ENCODE results near the gene MAP4K1.

MAP4K1 gene

DNA sequence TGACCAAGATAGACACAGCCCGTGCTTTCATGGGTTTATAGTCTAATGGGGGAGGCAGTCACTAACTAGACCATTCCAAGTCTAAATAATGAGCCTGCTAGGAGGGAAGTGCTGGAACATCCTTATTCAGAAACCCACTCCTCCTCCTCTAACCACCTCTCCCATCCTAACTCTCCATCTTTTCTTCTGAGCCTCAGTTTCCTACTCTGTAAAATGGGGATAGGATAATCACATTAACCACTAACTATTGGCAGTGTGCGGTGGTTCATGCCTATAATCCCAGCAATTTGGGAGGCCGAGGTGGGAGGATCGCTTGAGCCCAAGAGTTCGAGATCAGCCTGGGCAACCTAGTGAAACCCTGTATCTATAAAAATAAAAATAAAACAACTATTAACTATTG lies 68.7 kb downstream of the MAP4K1 start:
- no peaks in the 10 kb centered on the region for H3K27me3 ChIP-seq (ENCODE audit: insufficient read depth, low read length)
- no peak overlapping the region for H3K27ac ChIP-seq (ENCODE audit: low read length)
- no peaks in the 10 kb centered on the region for H3K9me3 ChIP-seq (ENCODE audit: insufficient read depth, low read depth, low read length)
- peaks cover 19% of the 10 kb centered on the region for H3K36me3 ChIP-seq (ENCODE audit: insufficient read depth, low read depth, low read length)
- H3K9ac ChIP-seq (ENCODE audit: low read depth, low read length) = no peak overlapping the region
- no peak overlapping the region for H3K4me3 ChIP-seq (ENCODE audit: low read length)
- no peaks in the 10 kb centered on the region for H3K4me1 ChIP-seq (ENCODE audit: insufficient read depth, low read length)

DNA sequence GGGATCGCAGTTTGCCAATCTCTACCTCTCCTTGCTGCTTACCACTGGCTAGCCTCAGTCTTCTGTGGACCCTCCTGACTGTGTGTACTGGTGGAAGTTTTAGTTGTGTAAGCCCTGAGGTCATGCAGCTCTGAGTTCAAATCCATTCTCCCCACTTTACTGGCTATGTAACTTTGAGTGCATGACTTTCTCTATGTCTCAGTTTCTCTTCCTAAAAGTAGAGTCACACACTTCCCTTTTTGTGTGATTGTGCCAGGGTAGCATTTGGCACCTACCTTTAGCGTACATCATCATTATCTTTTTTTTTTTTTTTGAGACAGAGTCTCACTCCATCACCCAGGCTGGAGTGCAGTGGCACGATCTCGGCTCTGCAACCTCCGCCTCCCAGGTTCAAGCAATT lies 70.3 kb downstream of the MAP4K1 start:
- Histone ChIP-seq H3K27ac (ENCODE audit: low read length) (no peak overlapping the region), H3K36me3 (ENCODE audit: insufficient read depth, low read depth, low read length) (peaks cover 8% of the 10 kb centered on the region), H3K9me3 (ENCODE audit: insufficient read depth, low read depth, low read length) (no peaks in the 10 kb centered on the region), H3K27me3 (ENCODE audit: insufficient read depth, low read length) (no peaks in the 10 kb centered on the region), H3K4me1 (ENCODE audit: insufficient read depth, low read length) (no peaks in the 10 kb centered on the region), H3K4me3 (ENCODE audit: low read length) (no peak overlapping the region), H3K9ac (ENCODE audit: low read depth, low read length) (no peak overlapping the region)

DNA sequence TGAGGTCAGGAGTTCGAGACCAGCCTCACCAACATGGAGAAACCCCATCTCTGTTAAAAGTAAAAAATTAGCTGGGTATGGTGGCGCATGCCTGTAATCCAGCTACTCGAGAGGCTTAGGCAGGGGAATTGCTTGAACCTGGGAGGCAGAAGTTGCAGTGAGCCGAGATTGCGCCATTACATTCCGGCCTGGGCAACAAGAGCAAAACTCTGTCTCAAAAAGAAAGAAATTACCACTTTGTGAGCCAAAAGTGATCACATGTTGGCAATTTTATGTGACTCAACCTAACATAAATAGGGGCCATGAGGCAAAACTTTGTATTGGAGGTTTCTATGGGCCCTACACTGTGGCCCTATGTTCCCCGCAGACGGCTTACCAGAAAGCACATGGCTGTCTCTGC lies 72.2 kb downstream of the MAP4K1 start:
- Histone ChIP-seq H3K27ac (ENCODE audit: low read length) (no peak overlapping the region), H3K9ac (ENCODE audit: low read depth, low read length) (no peak overlapping the region), H3K4me1 (ENCODE audit: insufficient read depth, low read length) (no peaks in the 10 kb centered on the region), H3K9me3 (ENCODE audit: insufficient read depth, low read depth, low read length) (no peaks in the 10 kb centered on the region), H3K4me3 (ENCODE audit: low read length) (no peak overlapping the region), H3K36me3 (ENCODE audit: insufficient read depth, low read depth, low read length) (peaks cover 7% of the 10 kb centered on the region), H3K27me3 (ENCODE audit: insufficient read depth, low read length) (no peaks in the 10 kb centered on the region)

DNA sequence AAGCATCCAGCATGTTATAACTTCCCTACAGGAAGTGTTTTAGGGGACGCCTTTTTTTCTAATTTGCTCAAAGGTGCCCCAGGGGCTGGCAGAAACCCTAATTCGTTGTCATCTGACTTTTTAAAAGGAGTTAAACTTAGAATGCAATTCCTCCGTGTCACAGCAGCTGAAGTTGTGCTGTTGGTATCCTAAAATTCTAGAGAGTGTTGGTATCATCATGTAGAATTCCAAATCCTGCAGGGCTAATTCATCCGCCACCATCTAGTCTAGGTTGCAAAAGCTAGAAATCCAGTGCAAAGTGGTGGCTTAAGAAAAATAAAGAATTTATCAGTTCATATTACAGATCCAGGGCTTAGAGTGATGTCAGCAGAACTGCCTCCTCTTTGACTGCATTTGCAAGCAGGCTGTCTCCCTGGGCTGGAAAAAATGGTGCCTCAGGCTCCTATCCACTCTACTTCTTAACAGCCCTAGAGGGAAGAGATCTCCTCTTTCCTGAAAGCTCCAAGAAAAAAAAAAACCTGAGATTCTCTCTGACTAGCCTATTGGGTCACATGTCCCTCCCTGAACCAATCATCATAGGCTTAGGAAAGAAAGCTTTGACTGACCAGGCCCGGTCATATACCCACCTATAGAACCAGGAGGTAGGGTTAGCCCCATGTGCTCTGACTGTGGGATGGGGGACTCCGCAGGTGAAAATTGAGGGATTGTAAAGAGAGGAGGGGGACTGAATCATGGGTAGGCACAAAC lies 73.0 kb downstream of the MAP4K1 start:
- H3K27me3 ChIP-seq (ENCODE audit: insufficient read depth, low read length) = no peaks in the 10 kb centered on the region
- H3K27ac ChIP-seq (ENCODE audit: low read length) = no peak overlapping the region
- H3K9me3 ChIP-seq (ENCODE audit: insufficient read depth, low read depth, low read length) = no peaks in the 10 kb centered on the region
- no peak overlapping the region for H3K9ac ChIP-seq (ENCODE audit: low read depth, low read length)
- H3K36me3 ChIP-seq (ENCODE audit: insufficient read depth, low read depth, low read length) = peaks cover 7% of the 10 kb centered on the region
- no peak overlapping the region for H3K4me3 ChIP-seq (ENCODE audit: low read length)
- H3K4me1 ChIP-seq (ENCODE audit: insufficient read depth, low read length) = no peaks in the 10 kb centered on the region

DNA sequence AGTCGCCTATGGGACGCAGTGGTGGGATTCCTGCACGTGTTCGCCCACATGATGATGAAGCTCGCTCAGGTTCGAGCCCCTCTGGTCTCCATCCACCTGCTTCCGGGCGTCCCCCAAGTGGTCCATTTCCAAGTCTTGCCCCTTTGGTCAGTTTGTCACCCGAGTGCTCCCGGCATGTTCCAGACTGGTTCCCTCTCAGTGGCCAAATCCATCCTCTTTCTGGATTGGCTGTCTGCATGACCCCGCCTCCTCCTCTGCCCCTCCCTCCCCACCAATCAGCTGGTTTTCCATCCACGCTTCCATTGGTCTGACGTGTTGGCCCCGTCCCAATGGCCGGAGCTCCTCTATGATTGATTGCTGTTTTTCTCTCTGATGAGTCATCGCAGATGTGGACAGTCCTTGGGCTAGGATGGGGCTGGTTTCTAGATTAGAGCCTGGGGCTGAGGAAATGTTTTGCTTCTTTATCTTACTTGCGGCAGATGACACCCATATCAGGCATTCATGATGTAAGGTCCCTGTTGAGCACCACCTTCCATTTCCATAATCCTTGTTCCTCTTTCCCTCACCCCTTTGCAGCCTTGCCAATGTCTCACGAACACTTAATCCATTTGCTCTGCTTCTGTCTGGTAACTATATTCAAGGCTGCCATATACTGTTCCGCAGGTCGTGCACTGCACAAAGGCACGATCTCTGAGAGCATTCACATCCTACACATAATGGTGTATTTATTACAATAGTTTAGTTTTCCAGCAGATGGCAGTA lies 73.8 kb downstream of the MAP4K1 start:
- Histone ChIP-seq H3K4me3 (ENCODE audit: low read length) (no peak overlapping the region), H3K27ac (ENCODE audit: low read length) (no peak overlapping the region), H3K36me3 (ENCODE audit: insufficient read depth, low read depth, low read length) (peaks cover 6% of the 10 kb centered on the region), H3K27me3 (ENCODE audit: insufficient read depth, low read length) (no peaks in the 10 kb centered on the region), H3K9me3 (ENCODE audit: insufficient read depth, low read depth, low read length) (no peaks in the 10 kb centered on the region), H3K4me1 (ENCODE audit: insufficient read depth, low read length) (no peaks in the 10 kb centered on the region), H3K9ac (ENCODE audit: low read depth, low read length) (no peak overlapping the region)

DNA sequence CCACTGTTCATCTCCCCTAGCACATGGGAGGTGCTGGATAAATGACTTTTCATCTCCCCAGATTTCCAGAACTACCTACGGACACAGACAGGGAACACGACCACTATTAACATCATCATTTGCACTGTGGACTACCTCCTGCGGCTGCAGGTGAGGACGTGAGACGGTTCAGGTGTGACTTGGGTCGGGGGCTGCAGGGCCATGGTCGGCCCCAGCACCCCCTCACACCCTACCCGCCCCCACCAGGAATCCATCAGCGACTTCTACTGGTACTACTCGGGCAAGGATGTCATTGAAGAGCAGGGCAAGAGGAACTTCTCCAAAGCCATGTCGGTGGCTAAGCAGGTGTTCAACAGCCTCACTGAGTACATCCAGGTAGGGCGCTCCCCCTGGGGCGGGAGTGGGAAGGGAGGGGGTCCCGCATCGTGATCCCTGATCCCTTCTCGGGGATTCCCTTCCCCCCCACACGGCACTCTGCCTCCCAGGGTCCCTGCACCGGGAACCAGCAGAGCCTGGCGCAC lies 74.4 kb downstream of the MAP4K1 start:
- no peaks in the 10 kb centered on the region for H3K4me1 ChIP-seq (ENCODE audit: insufficient read depth, low read length)
- no peaks in the 10 kb centered on the region for H3K27me3 ChIP-seq (ENCODE audit: insufficient read depth, low read length)
- no peak overlapping the region for H3K9ac ChIP-seq (ENCODE audit: low read depth, low read length)
- no peaks in the 10 kb centered on the region for H3K9me3 ChIP-seq (ENCODE audit: insufficient read depth, low read depth, low read length)
- no peak overlapping the region for H3K27ac ChIP-seq (ENCODE audit: low read length)
- no peak overlapping the region for H3K4me3 ChIP-seq (ENCODE audit: low read length)
- H3K36me3 ChIP-seq (ENCODE audit: insufficient read depth, low read depth, low read length) = peaks cover 8% of the 10 kb centered on the region; the same call in 1 of the 2 replicates

DNA sequence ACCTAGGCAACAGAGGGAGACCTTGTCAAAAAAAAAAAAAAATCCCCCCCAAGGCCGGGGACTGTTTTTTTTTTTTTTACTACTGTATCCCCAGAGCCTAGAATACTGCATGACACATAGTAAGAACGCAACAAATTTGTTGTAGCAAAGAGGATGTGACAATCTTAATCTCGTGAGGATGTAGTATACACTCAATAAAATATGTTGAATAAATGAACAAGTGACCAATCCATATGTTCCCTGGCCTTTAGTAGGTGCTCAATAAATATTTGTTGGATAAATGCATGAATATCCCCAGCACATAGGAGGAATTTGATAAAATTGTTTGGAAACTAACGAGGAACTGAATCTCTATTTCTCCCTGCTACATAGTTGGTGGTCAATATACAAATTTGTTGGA lies 75.7 kb downstream of the MAP4K1 start:
- Histone ChIP-seq H3K4me3 (ENCODE audit: low read length) (no peak overlapping the region), H3K36me3 (ENCODE audit: insufficient read depth, low read depth, low read length) (peaks cover 9% of the 10 kb centered on the region; the same call in 1 of the 2 replicates), H3K9ac (ENCODE audit: low read depth, low read length) (no peak overlapping the region), H3K9me3 (ENCODE audit: insufficient read depth, low read depth, low read length) (no peaks in the 10 kb centered on the region), H3K4me1 (ENCODE audit: insufficient read depth, low read length) (no peaks in the 10 kb centered on the region), H3K27me3 (ENCODE audit: insufficient read depth, low read length) (no peaks in the 10 kb centered on the region), H3K27ac (ENCODE audit: low read length) (no peak overlapping the region)

DNA sequence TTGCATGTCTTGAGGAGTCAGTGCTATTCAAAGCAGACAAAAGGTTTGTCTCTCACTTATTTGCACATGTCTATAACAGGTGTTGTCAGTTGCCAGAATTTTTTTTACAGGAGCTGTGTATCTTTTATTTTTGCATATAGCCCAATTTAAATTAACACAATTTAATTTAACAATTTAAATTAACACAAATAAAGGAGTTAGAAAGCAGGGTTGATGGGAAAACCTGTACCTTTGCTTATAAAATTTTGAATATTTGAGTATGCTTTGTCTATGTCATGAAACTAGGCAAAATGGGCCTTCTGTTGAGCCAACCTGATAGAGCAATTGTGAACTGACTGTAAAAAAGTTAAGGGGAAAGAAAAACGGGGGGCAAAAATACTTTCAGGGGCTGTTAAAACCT lies 78.0 kb downstream of the MAP4K1 start:
- Histone ChIP-seq H3K36me3 (ENCODE audit: insufficient read depth, low read depth, low read length) (peaks cover 27% of the 10 kb centered on the region), H3K4me3 (ENCODE audit: low read length) (no peak overlapping the region)

DNA sequence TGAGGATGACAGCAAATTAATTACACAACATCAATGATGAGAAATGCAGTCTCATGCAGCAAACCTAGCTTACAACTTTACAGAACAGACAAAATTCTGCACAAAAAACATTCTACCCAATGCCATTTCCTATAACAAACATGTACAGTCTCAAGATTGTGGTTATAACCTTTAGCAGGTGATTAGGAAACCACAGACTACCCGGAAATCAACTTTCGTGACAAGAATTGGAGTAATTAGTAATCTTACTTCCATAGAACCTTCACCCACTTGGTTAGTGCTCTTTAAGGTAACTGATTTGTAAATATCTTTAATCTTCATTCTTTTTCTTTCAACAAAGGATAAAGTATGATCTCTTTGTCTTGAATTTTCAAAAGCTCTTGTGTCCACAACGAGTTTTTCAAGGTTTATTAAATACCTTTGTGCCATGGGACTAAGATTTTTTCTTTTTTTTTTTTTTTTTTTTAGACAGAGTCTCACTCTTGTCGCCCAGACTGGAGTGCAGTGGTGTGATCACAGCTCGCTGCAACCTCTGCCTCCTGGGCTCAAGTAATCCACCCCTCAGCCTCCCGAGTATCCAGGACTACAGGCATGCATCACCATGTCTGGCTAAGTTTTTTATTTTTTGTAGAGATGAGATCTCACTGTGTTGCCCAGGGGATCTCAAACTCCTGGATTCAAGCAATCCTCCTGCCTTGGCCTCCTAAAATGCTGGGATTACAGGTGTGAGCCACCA lies 78.8 kb downstream of the MAP4K1 start:
- H3K9me3 ChIP-seq (ENCODE audit: insufficient read depth, low read depth, low read length) = peaks cover 15% of the 10 kb centered on the region
- H3K4me1 ChIP-seq (ENCODE audit: insufficient read depth, low read length) = no peaks in the 10 kb centered on the region
- H3K27me3 ChIP-seq (ENCODE audit: insufficient read depth, low read length) = no peaks in the 10 kb centered on the region
- H3K9ac ChIP-seq (ENCODE audit: low read depth, low read length) = no peak overlapping the region
- peaks cover 34% of the 10 kb centered on the region for H3K36me3 ChIP-seq (ENCODE audit: insufficient read depth, low read depth, low read length)
- no peak overlapping the region for H3K4me3 ChIP-seq (ENCODE audit: low read length)
- no peak overlapping the region for H3K27ac ChIP-seq (ENCODE audit: low read length)

More for the DNA sequence above, 78.0 kb downstream of the MAP4K1 start:
- Histone ChIP-seq H3K9me3 (ENCODE audit: insufficient read depth, low read depth, low read length) (peaks cover 10% of the 10 kb centered on the region), H3K4me1 (ENCODE audit: insufficient read depth, low read length) (no peaks in the 10 kb centered on the region), H3K9ac (ENCODE audit: low read depth, low read length) (no peak overlapping the region), H3K27me3 (ENCODE audit: insufficient read depth, low read length) (no peaks in the 10 kb centered on the region), H3K27ac (ENCODE audit: low read length) (no peak overlapping the region)

DNA sequence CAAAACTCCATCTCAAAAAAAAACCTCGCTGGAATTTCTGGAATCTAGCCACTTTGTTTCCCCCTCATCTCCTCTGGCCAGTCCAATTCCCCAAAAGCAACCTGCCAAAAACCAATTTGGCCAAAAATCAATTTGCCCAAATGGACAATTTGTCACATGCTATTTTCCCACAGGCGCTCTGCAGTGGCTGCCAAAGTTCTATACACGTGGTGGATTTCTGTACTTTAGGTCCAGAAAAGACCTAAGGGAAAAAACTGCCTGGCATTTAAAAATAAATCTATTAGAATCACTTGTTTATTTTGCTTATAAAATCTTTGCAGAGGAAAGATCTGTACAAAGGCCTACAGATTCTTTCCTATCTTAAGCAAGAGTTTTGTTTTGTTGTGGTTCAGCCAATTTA lies 79.4 kb downstream of the MAP4K1 start:
- Histone ChIP-seq H3K27me3 (ENCODE audit: insufficient read depth, low read length) (no peaks in the 10 kb centered on the region), H3K9me3 (ENCODE audit: insufficient read depth, low read depth, low read length) (peaks cover 15% of the 10 kb centered on the region), H3K36me3 (ENCODE audit: insufficient read depth, low read depth, low read length) (peaks cover 34% of the 10 kb centered on the region), H3K9ac (ENCODE audit: low read depth, low read length) (no peak overlapping the region), H3K4me1 (ENCODE audit: insufficient read depth, low read length) (no peaks in the 10 kb centered on the region), H3K27ac (ENCODE audit: low read length) (no peak overlapping the region), H3K4me3 (ENCODE audit: low read length) (no peak overlapping the region)

Measured in iPS-20b (cell line).